Measurements from ENCODE around the gene RMND1. TPM values are rescaled to one million over a fixed set of nuclear protein-coding genes. Genes with fewer than 3 reads are reported as not detected.

RMND1 gene
- total and polyA plus RNA-seq, 2 of the 13 experiments (the other 11 are each of a cell fraction or from before 2014, with no cell fraction given): 34.0 to 72.5 TPM

GRCh38 chr6:151391471-151392413 lies 60.2 kb downstream of the RMND1 start, which contains the start of gene ZBTB2 (continued):
- TF ChIP-seq ZNF275 (CRISPR knock-in tag; IDR thresholded peaks at IDR 0.05; ENCODE audit: borderline replicate concordance) (no peak), IRX3 (CRISPR knock-in tag; IDR thresholded peaks at IDR 0.05; ENCODE audit: borderline replicate concordance, low read depth) (no peak), PLSCR1 (CRISPR knock-in tag; IDR thresholded peaks at IDR 0.05; ENCODE audit: borderline replicate concordance) (no peak), AHR (CRISPR knock-in tag; IDR thresholded peaks at IDR 0.05) (no peak), RFX1 (IDR thresholded peaks at IDR 0.05) (no peak), ZNF142 (CRISPR knock-in tag; IDR thresholded peaks at IDR 0.05) (no peak), ATAD3A (CRISPR knock-in tag; IDR thresholded peaks at IDR 0.05) (no peak), HES4 (CRISPR knock-in tag; IDR thresholded peaks at IDR 0.05; ENCODE audit: borderline replicate concordance) (0 out of 2 replicates have a peak, but pooled peaks have one; percentile 34), RCOR2 (CRISPR knock-in tag; IDR thresholded peaks at IDR 0.05) (no peak), SMARCC2 (IDR thresholded peaks at IDR 0.05) (no peak), ZNF850 (CRISPR knock-in tag; conservative IDR thresholded peaks at IDR 0.05) (no peak), MXD4 (CRISPR knock-in tag; IDR thresholded peaks at IDR 0.05) (no peak), IKZF1 (IDR thresholded peaks at IDR 0.05) (no peak), ASH2L (IDR thresholded peaks at IDR 0.05; ENCODE audit: insufficient read length, low read depth, low read length) (peak; percentile 29), TFDP2 (CRISPR knock-in tag; IDR thresholded peaks at IDR 0.05) (peak; percentile 43; the same call in 1 of the 2 replicates), ZKSCAN8 (CRISPR knock-in tag; IDR thresholded peaks at IDR 0.05; ENCODE audit: borderline replicate concordance) (no peak), ZNF572 (CRISPR knock-in tag; IDR thresholded peaks at IDR 0.05) (no peak), HCFC1 (IDR thresholded peaks at IDR 0.05; ENCODE audit: low read depth, low read length) (no peak)
- TF ChIP-seq, protein P1, sequence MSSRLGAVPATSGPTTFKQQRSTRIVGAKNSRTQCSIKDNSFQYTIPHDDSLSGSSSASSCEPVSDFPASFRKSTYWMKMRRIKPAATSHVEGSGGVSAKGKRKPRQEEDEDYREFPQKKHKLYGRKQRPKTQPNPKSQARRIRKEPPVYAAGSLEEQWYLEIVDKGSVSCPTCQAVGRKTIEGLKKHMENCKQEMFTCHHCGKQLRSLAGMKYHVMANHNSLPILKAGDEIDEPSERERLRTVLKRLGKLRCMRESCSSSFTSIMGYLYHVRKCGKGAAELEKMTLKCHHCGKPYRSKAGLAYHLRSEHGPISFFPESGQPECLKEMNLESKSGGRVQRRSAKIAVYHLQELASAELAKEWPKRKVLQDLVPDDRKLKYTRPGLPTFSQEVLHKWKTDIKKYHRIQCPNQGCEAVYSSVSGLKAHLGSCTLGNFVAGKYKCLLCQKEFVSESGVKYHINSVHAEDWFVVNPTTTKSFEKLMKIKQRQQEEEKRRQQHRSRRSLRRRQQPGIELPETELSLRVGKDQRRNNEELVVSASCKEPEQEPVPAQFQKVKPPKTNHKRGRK (CRISPR knock-in tag; IDR thresholded peaks at IDR 0.05): no peak

All from HepG2 (cell line).